ENCODE results near the gene TMPRSS11E. TPM values are rescaled to one million over a fixed set of nuclear protein-coding genes. Genes with fewer than 3 reads are reported as not detected.
"Not testable (repeated sequence)": the region's sequence is repeated elsewhere in the genome, so short reads cannot be mapped to it uniquely, and the experiment has no call there.

The TMPRSS11E gene
- total RNA-seq (not detected), total RNA-seq (0 reads per million in 2 donors)

- H3K9me3 ChIP-seq (ENCODE audit: control insufficient read depth, low read length, poor library complexity, severe bottlenecking), result no peaks in the 10 kb centered on the region
- peaks cover 13% of the 10 kb centered on the region for H3K4me1 Mint-ChIP-seq
- no peak for DNase-seq
- H3K27me3 Mint-ChIP-seq, result peaks cover 14% of the 10 kb centered on the region
- no peak for ATAC-seq
- H3K4me3 Mint-ChIP-seq, result no peak within 1 kb of the TSS
- H3K27ac Mint-ChIP-seq, result no peak within 1 kb of the TSS
- peaks cover 3% of the 10 kb centered on the region for H3K36me3 Mint-ChIP-seq (ENCODE audit: low read depth)
These were observed at the start of gene TMPRSS11E for GRCh38 chr4:68447201-68447600. TMPRSS11E (plus strand) TSS chr4:68447463; CDS start chr4:68447513, 50 bp downstream.

GRCh38 chr4:68399306-68399705 is 48.0 kb upstream of the TMPRSS11E start:
- Mint-ChIP-seq H3K27me3 (no peaks in the 10 kb centered on the region), H3K27ac (no peak overlapping the region), H3K4me3 (no peak overlapping the region), H3K36me3 (ENCODE audit: low read depth) (no peaks in the 10 kb centered on the region), H3K4me1 (peaks cover 2% of the 10 kb centered on the region)
- no peak for ATAC-seq
- DNase-seq, result no peak
- no peaks in the 10 kb centered on the region for H3K9me3 ChIP-seq (ENCODE audit: control insufficient read depth, low read length, poor library complexity, severe bottlenecking)

- no peaks in the 10 kb centered on the region for H3K36me3 Mint-ChIP-seq (ENCODE audit: low read depth)
- no peak overlapping the region for H3K4me3 Mint-ChIP-seq
- no peak overlapping the region for H3K27ac Mint-ChIP-seq
- no peak for DNase-seq
- no peaks in the 10 kb centered on the region for H3K9me3 ChIP-seq (ENCODE audit: control insufficient read depth, low read length, poor library complexity, severe bottlenecking)
- no peaks in the 10 kb centered on the region for H3K27me3 Mint-ChIP-seq
- H3K4me1 Mint-ChIP-seq, result peaks cover 2% of the 10 kb centered on the region
- ATAC-seq, result no peak
These were observed 46.0 kb upstream of the TMPRSS11E start for GRCh38 chr4:68401231-68401630.

GRCh38 chr4:68404153-68404552 is 43.1 kb upstream of the TMPRSS11E start:
- Mint-ChIP-seq H3K4me1 (peaks cover 2% of the 10 kb centered on the region), H3K27me3 (peaks cover 4% of the 10 kb centered on the region), H3K4me3 (no peak overlapping the region), H3K27ac (no peak overlapping the region), H3K36me3 (ENCODE audit: low read depth) (peaks cover 2% of the 10 kb centered on the region)
- no peaks in the 10 kb centered on the region for H3K9me3 ChIP-seq (ENCODE audit: control insufficient read depth, low read length, poor library complexity, severe bottlenecking)
- no peak for ATAC-seq
- no peak for DNase-seq

- H3K27ac Mint-ChIP-seq; H3K9me3 ChIP-seq (ENCODE audit: control insufficient read depth, low read length, poor library complexity, severe bottlenecking); H3K27me3 Mint-ChIP-seq; DNase-seq; H3K4me1 Mint-ChIP-seq; ATAC-seq; H3K4me3 Mint-ChIP-seq; H3K36me3 Mint-ChIP-seq (ENCODE audit: low read depth): not testable (repeated sequence)
These were observed 41.4 kb upstream of the TMPRSS11E start for GRCh38 chr4:68405718-68406478.

- H3K36me3 Mint-ChIP-seq (ENCODE audit: low read depth), result peaks cover 4% of the 10 kb centered on the region
- DNase-seq (no peak), ATAC-seq (no peak)
- H3K27ac Mint-ChIP-seq, result no peak overlapping the region
- H3K4me3 Mint-ChIP-seq, result no peak overlapping the region
- H3K27me3 Mint-ChIP-seq, result peaks cover 10% of the 10 kb centered on the region
- H3K9me3 ChIP-seq (ENCODE audit: control insufficient read depth, low read length, poor library complexity, severe bottlenecking), result no peaks in the 10 kb centered on the region
- no peaks in the 10 kb centered on the region for H3K4me1 Mint-ChIP-seq
These were observed 40.8 kb upstream of the TMPRSS11E start for GRCh38 chr4:68406479-68406859.

GRCh38 chr4:68407015-68407867 is 40.0 kb upstream of the TMPRSS11E start:
- Mint-ChIP-seq H3K4me3 (peak overlapping the region; percentile 3), H3K27me3 (peaks cover 10% of the 10 kb centered on the region)
- H3K27ac Mint-ChIP-seq; ATAC-seq; H3K9me3 ChIP-seq (ENCODE audit: control insufficient read depth, low read length, poor library complexity, severe bottlenecking); H3K4me1 Mint-ChIP-seq; DNase-seq; H3K36me3 Mint-ChIP-seq (ENCODE audit: low read depth): not testable (repeated sequence)

- H3K36me3 Mint-ChIP-seq (ENCODE audit: low read depth), result peaks cover 4% of the 10 kb centered on the region
- H3K4me1 Mint-ChIP-seq, result no peaks in the 10 kb centered on the region
- no peak overlapping the region for H3K27ac Mint-ChIP-seq
- no peaks in the 10 kb centered on the region for H3K9me3 ChIP-seq (ENCODE audit: control insufficient read depth, low read length, poor library complexity, severe bottlenecking)
- no peak for ATAC-seq
- no peak overlapping the region for H3K4me3 Mint-ChIP-seq
- DNase-seq, result no peak
- H3K27me3 Mint-ChIP-seq, result peaks cover 10% of the 10 kb centered on the region
These were observed 39.4 kb upstream of the TMPRSS11E start for GRCh38 chr4:68407868-68408190.

GRCh38 chr4:68410149-68410548 is 37.1 kb upstream of the TMPRSS11E start:
- Mint-ChIP-seq H3K4me3 (no peak overlapping the region), H3K27ac (no peak overlapping the region), H3K27me3 (peaks cover 10% of the 10 kb centered on the region), H3K4me1 (no peaks in the 10 kb centered on the region), H3K36me3 (ENCODE audit: low read depth) (peaks cover 4% of the 10 kb centered on the region)
- no peak for ATAC-seq
- no peak for DNase-seq
- no peaks in the 10 kb centered on the region for H3K9me3 ChIP-seq (ENCODE audit: control insufficient read depth, low read length, poor library complexity, severe bottlenecking)

GRCh38 chr4:68410643-68411042 is 36.6 kb upstream of the TMPRSS11E start:
- H3K9me3 ChIP-seq (ENCODE audit: control insufficient read depth, low read length, poor library complexity, severe bottlenecking), result no peaks in the 10 kb centered on the region
- Mint-ChIP-seq H3K27ac (no peak overlapping the region), H3K4me1 (no peaks in the 10 kb centered on the region), H3K27me3 (peaks cover 10% of the 10 kb centered on the region), H3K4me3 (no peak overlapping the region), H3K36me3 (ENCODE audit: low read depth) (peaks cover 4% of the 10 kb centered on the region)
- ATAC-seq, result no peak
- no peak for DNase-seq

GRCh38 chr4:68412031-68412430 is 35.2 kb upstream of the TMPRSS11E start:
- not testable (repeated sequence) for H3K4me3 Mint-ChIP-seq; H3K27ac Mint-ChIP-seq; H3K36me3 Mint-ChIP-seq (ENCODE audit: low read depth); ATAC-seq; H3K27me3 Mint-ChIP-seq; H3K4me1 Mint-ChIP-seq; DNase-seq; H3K9me3 ChIP-seq (ENCODE audit: control insufficient read depth, low read length, poor library complexity, severe bottlenecking)

- no peak overlapping the region for H3K4me3 Mint-ChIP-seq
- DNase-seq, result no peak
- H3K36me3 Mint-ChIP-seq (ENCODE audit: low read depth), result no peaks in the 10 kb centered on the region
- H3K27me3 Mint-ChIP-seq, result no peaks in the 10 kb centered on the region
- no peaks in the 10 kb centered on the region for H3K9me3 ChIP-seq (ENCODE audit: control insufficient read depth, low read length, poor library complexity, severe bottlenecking)
- ATAC-seq, result no peak
- H3K27ac Mint-ChIP-seq, result no peak overlapping the region
- no peaks in the 10 kb centered on the region for H3K4me1 Mint-ChIP-seq
These were observed 30.7 kb upstream of the TMPRSS11E start for GRCh38 chr4:68416591-68416990.

- H3K9me3 ChIP-seq (ENCODE audit: control insufficient read depth, low read length, poor library complexity, severe bottlenecking), result no peaks in the 10 kb centered on the region
- Mint-ChIP-seq H3K27ac (no peak overlapping the region), H3K27me3 (no peaks in the 10 kb centered on the region), H3K4me3 (no peak overlapping the region), H3K36me3 (ENCODE audit: low read depth) (peaks cover 2% of the 10 kb centered on the region), H3K4me1 (no peaks in the 10 kb centered on the region)
- DNase-seq (no peak), ATAC-seq (no peak)
These were observed 20.7 kb upstream of the TMPRSS11E start for GRCh38 chr4:68426516-68426915.
